Kidney (tissue), 14 donors: ENCODE data around the gene RPUSD2. TPM values are rescaled to one million over a fixed set of nuclear protein-coding genes. Genes with fewer than 3 reads are reported as not detected.
"Not testable (repeated sequence)": the region's sequence is repeated elsewhere in the genome, so short reads cannot be mapped to it uniquely, and the experiment has no call there.

Experiments
- DNase-seq, 5 donors: peaks; one replicate each; pipeline ENCODE4 v3.0.0-alpha.2; 2013 to 2020
- FAIRE-seq: peaks from 2 replicates; lab custom pipeline; 2012; peaks lifted over from hg19 to GRCh38; lab: Jason Lieb, UNC
- H3K27ac ChIP-seq, 2 donors: one replicate each; pipeline ENCODE4 v1.7.0; 2013; ENCODE audit warnings: low read depth in 2 of 2, low read length in 2 of 2, inconsistent platforms in 1 of 2
- H3K27me3 ChIP-seq: one replicate; pipeline ENCODE4 v1.7.1; 2013; ENCODE audit warnings: low read length, inconsistent platforms; ENCODE audit not compliant: control insufficient read depth, insufficient read depth
- H3K36me3 ChIP-seq, 3 donors: one replicate each; pipeline versions ENCODE4 v1.7.0 to v1.7.1; 2013; ENCODE audit warnings: low read length in 3 of 3, control low read depth in 1 of 3, inconsistent platforms in 1 of 3; ENCODE audit not compliant: insufficient read depth in 3 of 3, control insufficient read depth in 2 of 3
- H3K4me1 ChIP-seq, 3 donors: one replicate each; pipeline versions ENCODE4 v1.7.0 to v1.7.1; 2013; ENCODE audit warnings: low read length in 3 of 3, inconsistent platforms in 1 of 3, low read depth in 1 of 3; ENCODE audit not compliant: control insufficient read depth in 2 of 3, insufficient read depth in 2 of 3
- H3K4me3 ChIP-seq, 3 donors: one replicate each; pipeline versions ENCODE4 v1.7.0 to v1.8.1; 2013; ENCODE audit warnings: low read length in 3 of 3, control low read depth in 1 of 3, inconsistent platforms in 1 of 3
- H3K9ac ChIP-seq, 3 donors: one replicate each; pipeline versions ENCODE4 v1.7.0 to v1.7.1; 2013; ENCODE audit warnings: low read length in 3 of 3, control low read depth in 1 of 3, inconsistent platforms in 1 of 3
- H3K9me3 ChIP-seq, 3 donors: one replicate each; pipeline versions ENCODE4 v1.7.0 to v1.7.1; 2013; ENCODE audit warnings: low read length in 3 of 3, control low read depth in 1 of 3, inconsistent platforms in 1 of 3; ENCODE audit not compliant: control insufficient read depth in 2 of 3, insufficient read depth in 1 of 3
- intact Hi-C: fragments of 100-400 bp; cut with DNase I; formaldehyde crosslinking; loops from one replicate; pipeline ENCODE4 v1.11.1; 2022
- polyA plus RNA-seq: library from polyadenylated mRNA; stranded (reverse); fragments of 350-450 nt; fragmentation: Illumina TruSeq; extraction: RNeasy Lipid Tissue Mini Kit (QIAGEN cat#74804); gene quantifications from one replicate; pipeline ENCODE4 v1.2.3, GENCODE V29; 2014; ENCODE audit warnings: low read depth, low replicate concordance; ENCODE audit not compliant: insufficient read depth
- total RNA-seq: library from RNA; stranded (reverse); fragmentation: NEBNext Ultra II Directional; extraction: Animal tissue kit (Norgen Biotek cat#: 25700); gene quantifications from one replicate; pipeline ENCODE4 v1.2.1, GENCODE V29; 2021
- TF ChIP-seq, protein P1 (sequence below): IDR thresholded peaks from 3 replicates; pipeline ENCODE4 v1.5.1; 2012; ENCODE audit warnings: mild to moderate bottlenecking, moderate library complexity, borderline replicate concordance; ENCODE audit not compliant: insufficient read depth; ENCODE audit errors: extremely low read depth
- donor health status: control.
- donor health status: control.
- donor health status: control.
- donor health status: control.
- donor health status: control.
- donor health status: DM: yes; HTN: yes; CAD: no.
- donor health status: Normal renal cell carcinoma (clear cell type).

Gene RPUSD2
- total and polyA plus RNA-seq, 2 donors from 2014 or later = 9.8 to 12.7 TPM

DNA sequence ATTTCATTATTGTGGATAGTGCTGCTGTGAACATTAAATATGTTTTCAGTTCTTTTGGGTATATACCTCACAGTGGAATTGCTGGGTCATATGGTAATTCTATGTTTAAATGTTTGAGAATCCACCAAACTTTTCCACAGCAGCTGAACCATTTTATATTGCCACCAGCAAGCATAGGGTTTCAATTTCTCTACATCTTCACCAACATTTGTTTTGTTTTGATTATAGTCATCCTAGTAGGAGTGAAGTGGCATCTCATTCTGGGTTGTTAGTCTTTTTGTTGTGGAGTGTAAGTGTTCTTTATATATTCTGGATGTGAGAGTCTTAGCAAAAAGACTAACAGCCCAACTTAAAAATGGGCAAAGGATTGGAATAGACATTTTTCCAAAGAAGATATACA, 6.0 kb downstream of the RPUSD2 start:
- FAIRE-seq = no peak
- TF ChIP-seq, protein P1, sequence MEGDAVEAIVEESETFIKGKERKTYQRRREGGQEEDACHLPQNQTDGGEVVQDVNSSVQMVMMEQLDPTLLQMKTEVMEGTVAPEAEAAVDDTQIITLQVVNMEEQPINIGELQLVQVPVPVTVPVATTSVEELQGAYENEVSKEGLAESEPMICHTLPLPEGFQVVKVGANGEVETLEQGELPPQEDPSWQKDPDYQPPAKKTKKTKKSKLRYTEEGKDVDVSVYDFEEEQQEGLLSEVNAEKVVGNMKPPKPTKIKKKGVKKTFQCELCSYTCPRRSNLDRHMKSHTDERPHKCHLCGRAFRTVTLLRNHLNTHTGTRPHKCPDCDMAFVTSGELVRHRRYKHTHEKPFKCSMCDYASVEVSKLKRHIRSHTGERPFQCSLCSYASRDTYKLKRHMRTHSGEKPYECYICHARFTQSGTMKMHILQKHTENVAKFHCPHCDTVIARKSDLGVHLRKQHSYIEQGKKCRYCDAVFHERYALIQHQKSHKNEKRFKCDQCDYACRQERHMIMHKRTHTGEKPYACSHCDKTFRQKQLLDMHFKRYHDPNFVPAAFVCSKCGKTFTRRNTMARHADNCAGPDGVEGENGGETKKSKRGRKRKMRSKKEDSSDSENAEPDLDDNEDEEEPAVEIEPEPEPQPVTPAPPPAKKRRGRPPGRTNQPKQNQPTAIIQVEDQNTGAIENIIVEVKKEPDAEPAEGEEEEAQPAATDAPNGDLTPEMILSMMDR = no peak
- no peak overlapping the region for H3K4me3 ChIP-seq

DNA sequence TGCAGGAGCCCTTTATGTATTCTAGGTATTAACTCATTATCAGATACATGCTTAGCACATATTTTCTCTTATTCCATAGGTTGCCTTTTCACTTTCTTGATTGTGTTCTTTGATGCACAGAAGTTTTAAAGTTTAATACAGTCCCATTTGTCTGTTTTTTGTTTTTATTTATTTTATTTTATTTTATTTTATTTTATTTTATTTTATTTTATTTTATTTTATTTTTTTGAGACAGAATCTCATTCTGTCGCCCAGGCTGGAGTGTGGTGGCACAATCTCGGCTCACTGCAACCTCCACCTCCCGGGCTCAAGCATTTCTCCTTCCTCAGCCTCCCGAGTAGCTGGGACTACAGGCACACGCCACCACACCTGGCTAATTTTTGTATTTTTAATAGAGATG, 7.8 kb downstream of the RPUSD2 start:
- DNase-seq, H3K27me3 ChIP-seq, H3K4me3 ChIP-seq, H3K9me3 ChIP-seq, FAIRE-seq, intact Hi-C loops, H3K27ac ChIP-seq, H3K9ac ChIP-seq, H3K4me1 ChIP-seq: not testable (repeated sequence)
- peaks cover 0 to 17% (median 5%) of the 10 kb centered on the region in 3 donors for H3K36me3 ChIP-seq

More for the DNA sequence above, 6.0 kb downstream of the RPUSD2 start:
- H3K27me3 ChIP-seq = no peaks in the 10 kb centered on the region
- H3K36me3 ChIP-seq = peaks cover 0 to 17% (median 11%) of the 10 kb centered on the region in 3 donors
- peaks cover 2 to 6% (median 6%) of the 10 kb centered on the region in 3 donors for H3K4me1 ChIP-seq
- no peak overlapping the region for H3K9ac ChIP-seq
- intact Hi-C loops = no loop called here
- no peak overlapping the region for H3K27ac ChIP-seq
- no peaks in the 10 kb centered on the region for H3K9me3 ChIP-seq
- DNase-seq = no peak

DNA sequence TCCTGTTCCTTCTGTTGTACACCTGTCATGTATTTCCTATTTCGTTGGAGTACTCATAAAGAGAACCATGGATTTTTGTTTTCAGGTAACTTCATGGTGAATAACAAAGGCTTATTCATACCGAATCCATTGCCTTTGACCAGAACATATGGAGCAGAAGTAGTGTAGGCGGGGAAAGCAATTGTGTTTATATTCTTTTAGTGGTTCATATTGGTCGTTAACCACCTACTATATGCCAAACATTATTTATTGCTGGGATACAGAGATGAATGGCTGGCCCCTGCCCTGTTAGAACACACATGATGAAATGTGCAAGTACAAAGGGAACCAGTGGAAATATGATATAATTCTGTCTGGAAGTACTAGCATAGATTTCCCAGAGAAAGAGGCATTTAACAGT, 9.8 kb downstream of the RPUSD2 start:
- TF ChIP-seq, protein P1 = no peak
- DNase-seq = no peak
- no peaks in the 10 kb centered on the region for H3K4me1 ChIP-seq
- intact Hi-C loops = no loop called here
- peaks cover 0 to 10% (median 2%) of the 10 kb centered on the region in 3 donors for H3K36me3 ChIP-seq
- H3K27me3 ChIP-seq = no peaks in the 10 kb centered on the region
- H3K9ac ChIP-seq = no peak overlapping the region
- H3K27ac ChIP-seq = no peak overlapping the region
- no peak overlapping the region for H3K4me3 ChIP-seq
- FAIRE-seq = no peak
- H3K9me3 ChIP-seq = no peaks in the 10 kb centered on the region

DNA sequence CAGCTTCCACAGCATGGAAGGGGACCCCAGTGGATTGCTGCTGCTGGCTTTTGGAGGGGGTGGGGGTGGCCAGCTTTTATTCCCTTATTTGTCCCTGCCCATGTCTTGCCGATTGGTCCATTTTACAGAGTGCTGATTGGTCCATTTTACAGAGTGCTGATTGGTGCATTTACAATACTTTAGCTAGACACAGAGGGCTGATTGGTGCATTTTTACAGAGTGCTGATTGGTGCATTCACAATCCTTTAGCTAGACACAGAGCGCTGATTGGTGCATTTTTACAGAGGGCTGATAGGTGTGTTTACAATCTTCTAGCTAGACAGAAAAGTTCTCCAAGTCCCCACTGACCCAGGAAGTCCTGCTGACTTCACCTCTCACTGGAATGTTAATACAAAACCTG, 12.7 kb downstream of the RPUSD2 start:
- H3K9ac ChIP-seq, FAIRE-seq: not testable (repeated sequence)

More for the DNA sequence above, 12.7 kb downstream of the RPUSD2 start:
- H3K27ac ChIP-seq, H3K36me3 ChIP-seq, H3K27me3 ChIP-seq, H3K4me3 ChIP-seq, H3K4me1 ChIP-seq, DNase-seq, H3K9me3 ChIP-seq, intact Hi-C loops: not testable (repeated sequence)
